Endodermal cell (in vitro differentiated cells): ENCODE results near the gene TSPAN11. TPM values are rescaled to one million over a fixed set of nuclear protein-coding genes. Genes with fewer than 3 reads are reported as not detected.

Experiments
- DNase-seq: peaks from one replicate; pipeline ENCODE4 v3.0.0-alpha.2; 2017
- H3K27ac ChIP-seq: 2 replicates; pipeline ENCODE4 v1.5.1; 2013; ENCODE audit warnings: mild to moderate bottlenecking, low read depth, low read length, moderate library complexity
- H3K27me3 ChIP-seq: 2 replicates; pipeline ENCODE4 v1.6.1; 2013; ENCODE audit warnings: mild to moderate bottlenecking, low read length, moderate library complexity; ENCODE audit not compliant: insufficient read depth, control insufficient read depth, poor library complexity, severe bottlenecking
- H3K36me3 ChIP-seq: 2 replicates; pipeline ENCODE4 v1.7.0; 2013; ENCODE audit warnings: mild to moderate bottlenecking, low read length, moderate library complexity; ENCODE audit not compliant: control insufficient read depth, insufficient read depth
- H3K4me1 ChIP-seq: one replicate; pipeline ENCODE4 v1.7.0; 2013; ENCODE audit warnings: low read length; ENCODE audit not compliant: control insufficient read depth, insufficient read depth
- H3K4me3 ChIP-seq: 2 replicates; pipeline ENCODE4 v1.5.1; 2013; ENCODE audit warnings: mild to moderate bottlenecking, low read length, moderate library complexity
- H3K9ac ChIP-seq: 2 replicates; pipeline ENCODE4 v1.6.1; 2013; ENCODE audit warnings: mild to moderate bottlenecking, low read length, moderate library complexity; ENCODE audit not compliant: poor library complexity, severe bottlenecking; ENCODE audit errors: extremely low read depth
- H3K9me3 ChIP-seq: 2 replicates; pipeline ENCODE4 v1.6.1; 2013; ENCODE audit warnings: mild to moderate bottlenecking, low read length, moderate library complexity; ENCODE audit not compliant: control insufficient read depth
- H3K27ac Mint-ChIP-seq: 2 replicates; pipeline ENCODE4 v1.8.0; 2020; ENCODE audit warnings: mixed read lengths
- H3K27me3 Mint-ChIP-seq: 2 replicates; pipeline ENCODE4 v1.8.0; 2021; ENCODE audit warnings: mild to moderate bottlenecking, mixed read lengths; ENCODE audit not compliant: insufficient read depth
- H3K36me3 Mint-ChIP-seq: 2 replicates; pipeline ENCODE4 v1.8.0; 2020; ENCODE audit warnings: low read depth, mixed read lengths
- H3K4me1 Mint-ChIP-seq: 2 replicates; pipeline ENCODE4 v1.8.0; 2020; ENCODE audit warnings: mixed read lengths
- H3K4me3 Mint-ChIP-seq: 2 replicates; pipeline ENCODE4 v1.8.0; 2020; ENCODE audit warnings: mild to moderate bottlenecking, moderate library complexity, mixed read lengths
- H3K9me3 Mint-ChIP-seq: 2 replicates; pipeline ENCODE4 v1.8.0; 2020; ENCODE audit warnings: mild to moderate bottlenecking, mixed read lengths
- WGBS, 2 experiments: methylation state at CpG; one replicate each; pipeline versions ENCODE4 v1.1.5 to v1.1.7; 2013; ENCODE audit warnings: missing lambda C conversion rate in 2 of 2, mixed read lengths in 1 of 2; ENCODE audit not compliant: insufficient coverage in 1 of 2, insufficient read length in 1 of 2; 5-methylcytosine and 5-hydroxymethylcytosine counted together
- total RNA-seq, 2 donors: library from RNA; stranded (reverse); fragmentation: NEBNext Ultra II Directional in 1 of 2; extraction: Animal tissue kit (Norgen Biotek cat#: 25700) in 1 of 2; gene quantifications; 2 replicates in 1 of 2; 3 replicates in 1 of 2; pipeline ENCODE4 v1.2.1, GENCODE V29; 2021
- TF ChIP-seq, protein P1 (sequence below): fragments of 200-600 bp; sonication (generic); conservative IDR thresholded peaks from 2 replicates; pipeline ENCODE4 v1.5.0; 2021; ENCODE audit warnings: antibody characterized with exemption, mild to moderate bottlenecking

Gene TSPAN11
- total RNA-seq, 2 donors from 2014 or later: 0.20 to 3.6 TPM

DNA sequence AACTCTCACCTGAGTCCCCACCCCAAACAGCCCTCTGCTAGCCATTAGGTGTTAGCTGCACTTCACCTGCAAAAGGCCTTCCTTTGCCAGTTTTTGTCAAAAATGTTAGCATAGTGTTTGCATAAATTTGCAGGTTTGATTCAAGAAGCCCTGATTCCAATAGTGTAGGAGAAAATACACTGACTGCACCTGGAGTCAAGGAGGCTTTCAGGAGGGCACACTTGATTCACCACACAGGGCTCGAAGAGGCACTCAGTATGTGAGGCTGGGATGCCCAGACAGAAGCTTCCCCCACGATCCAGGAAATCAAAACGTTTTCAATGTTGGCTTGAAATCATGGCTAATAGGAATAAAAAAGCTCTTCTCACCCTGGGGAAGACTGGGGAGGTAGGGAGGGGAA lies 106.6 kb downstream of the TSPAN11 start:
- Mint-ChIP-seq H3K27me3 (peaks cover 9% of the 10 kb centered on the region), H3K27ac (no peak overlapping the region), H3K36me3 (no peaks in the 10 kb centered on the region), H3K4me3 (no peak overlapping the region), H3K9me3 (no peaks in the 10 kb centered on the region), H3K4me1 (peaks cover 27% of the 10 kb centered on the region)
- DNase-seq: peak; percentile 31
- TF ChIP-seq, protein P1, sequence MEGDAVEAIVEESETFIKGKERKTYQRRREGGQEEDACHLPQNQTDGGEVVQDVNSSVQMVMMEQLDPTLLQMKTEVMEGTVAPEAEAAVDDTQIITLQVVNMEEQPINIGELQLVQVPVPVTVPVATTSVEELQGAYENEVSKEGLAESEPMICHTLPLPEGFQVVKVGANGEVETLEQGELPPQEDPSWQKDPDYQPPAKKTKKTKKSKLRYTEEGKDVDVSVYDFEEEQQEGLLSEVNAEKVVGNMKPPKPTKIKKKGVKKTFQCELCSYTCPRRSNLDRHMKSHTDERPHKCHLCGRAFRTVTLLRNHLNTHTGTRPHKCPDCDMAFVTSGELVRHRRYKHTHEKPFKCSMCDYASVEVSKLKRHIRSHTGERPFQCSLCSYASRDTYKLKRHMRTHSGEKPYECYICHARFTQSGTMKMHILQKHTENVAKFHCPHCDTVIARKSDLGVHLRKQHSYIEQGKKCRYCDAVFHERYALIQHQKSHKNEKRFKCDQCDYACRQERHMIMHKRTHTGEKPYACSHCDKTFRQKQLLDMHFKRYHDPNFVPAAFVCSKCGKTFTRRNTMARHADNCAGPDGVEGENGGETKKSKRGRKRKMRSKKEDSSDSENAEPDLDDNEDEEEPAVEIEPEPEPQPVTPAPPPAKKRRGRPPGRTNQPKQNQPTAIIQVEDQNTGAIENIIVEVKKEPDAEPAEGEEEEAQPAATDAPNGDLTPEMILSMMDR: no peak
- Histone ChIP-seq H3K9ac (no peak overlapping the region), H3K27ac (no peak overlapping the region), H3K4me1 (no peaks in the 10 kb centered on the region), H3K9me3 (no peaks in the 10 kb centered on the region), H3K36me3 (no peaks in the 10 kb centered on the region), H3K27me3 (no peaks in the 10 kb centered on the region), H3K4me3 (no peak overlapping the region)
- WGBS, 2 experiments: 79 to 83% methylated on average over 1 to 3 of the region's 3 CpGs

DNA sequence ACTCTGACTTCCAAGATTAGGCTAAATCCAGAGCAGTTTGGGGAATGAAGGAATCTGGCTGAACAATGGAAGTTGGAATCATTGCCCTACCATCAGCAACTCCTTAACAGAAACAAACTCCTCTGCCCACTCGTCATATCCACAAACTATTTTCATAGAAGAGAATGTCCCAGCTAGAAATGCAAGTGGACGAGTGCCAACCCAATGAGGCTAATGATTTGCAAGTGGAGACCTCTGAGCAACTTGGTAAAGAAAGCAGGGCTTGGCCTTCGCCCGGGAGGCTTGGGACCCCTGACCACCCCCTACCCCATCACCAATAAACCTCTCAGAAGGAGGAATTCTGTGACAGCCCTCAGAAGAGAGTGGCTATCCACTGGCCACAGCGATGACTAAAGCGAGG lies 107.1 kb downstream of the TSPAN11 start:
- no peaks in the 10 kb centered on the region for H3K4me1 ChIP-seq
- Mint-ChIP-seq H3K36me3 (no peaks in the 10 kb centered on the region), H3K9me3 (no peaks in the 10 kb centered on the region), H3K4me1 (peaks cover 27% of the 10 kb centered on the region), H3K4me3 (no peak overlapping the region), H3K27ac (no peak overlapping the region), H3K27me3 (peaks cover 13% of the 10 kb centered on the region)
- no peaks in the 10 kb centered on the region for H3K9me3 ChIP-seq
- no peaks in the 10 kb centered on the region for H3K27me3 ChIP-seq
- peak; percentile 38 for DNase-seq
- no peak overlapping the region for H3K27ac ChIP-seq
- 95 to 100% methylated on average over 2 to 6 of the region's 6 CpGs for WGBS, 2 experiments
- TF ChIP-seq, protein P1: no peak
- H3K4me3 ChIP-seq: no peak overlapping the region
- no peaks in the 10 kb centered on the region for H3K36me3 ChIP-seq
- no peak overlapping the region for H3K9ac ChIP-seq

DNA sequence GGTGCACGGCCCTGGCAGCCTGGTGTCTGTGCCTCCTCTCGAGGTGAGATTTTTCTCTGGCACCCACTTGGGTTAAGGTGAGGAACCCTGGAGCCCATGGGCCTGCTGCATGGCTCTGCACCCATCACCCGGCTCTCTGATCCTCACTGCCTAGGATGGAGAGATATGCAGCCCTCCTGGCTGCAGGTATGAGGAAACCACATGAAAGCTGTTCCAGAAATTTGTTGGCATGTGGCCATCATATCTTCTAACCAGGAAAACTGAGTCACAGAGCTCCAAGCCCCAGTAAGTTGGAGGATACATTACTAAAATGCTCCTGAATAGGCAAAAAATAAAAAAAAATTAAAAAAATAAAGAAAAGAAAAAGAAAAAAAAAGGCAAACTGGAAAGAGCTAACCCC lies 107.8 kb downstream of the TSPAN11 start:
- Mint-ChIP-seq H3K4me3 (no peak overlapping the region), H3K9me3 (no peaks in the 10 kb centered on the region), H3K36me3 (no peaks in the 10 kb centered on the region), H3K27ac (no peak overlapping the region), H3K4me1 (peaks cover 21% of the 10 kb centered on the region), H3K27me3 (peaks cover 17% of the 10 kb centered on the region)
- Histone ChIP-seq H3K4me3 (no peak overlapping the region), H3K27ac (no peak overlapping the region), H3K9me3 (no peaks in the 10 kb centered on the region), H3K36me3 (no peaks in the 10 kb centered on the region), H3K4me1 (no peaks in the 10 kb centered on the region), H3K9ac (no peak overlapping the region), H3K27me3 (no peaks in the 10 kb centered on the region)
- WGBS, 2 experiments: 85% methylated on average over 3 of the region's 3 CpGs; no CpG with 5 or more reads in 1 of the 2 experiments
- TF ChIP-seq, protein P1: no peak
- peak; percentile 30 for DNase-seq
